GM23338 (cell line): Measurements from ENCODE around the gene C1orf198. TPM values are rescaled to one million over a fixed set of nuclear protein-coding genes. Genes with fewer than 3 reads are reported as not detected.

Source experiments
- ATAC-seq: fragments of 200-7000 bp; cut with Tn5 transposase; 3 replicates; pipeline ENCODE4 v1.9.1; 2020
- DNase-seq: peaks from one replicate; pipeline ENCODE4 v3.0.0-alpha.2; 2015; ENCODE audit warnings: low spot score
- H2AFZ ChIP-seq: fragments of 200-600 bp; sonication (generic); 2 replicates; pipeline ENCODE4 v1.8.0; 2016; ENCODE audit warnings: antibody characterized with exemption, mild to moderate bottlenecking, moderate library complexity
- H3F3A ChIP-seq: fragments of 200-600 bp; sonication (generic); replicated peaks from 2 replicates; pipeline ENCODE4 v1.8.0; 2017; ENCODE audit warnings: antibody characterized with exemption, mixed run types, low read depth
- H3K27ac ChIP-seq: fragments of 200-600 bp; sonication (generic); 2 replicates; pipeline ENCODE4 v1.6.1; 2016; ENCODE audit warnings: low read depth
- H3K27me3 ChIP-seq: fragments of 200-600 bp; sonication (generic); 2 replicates; pipeline ENCODE4 v1.8.0; 2016; ENCODE audit warnings: mild to moderate bottlenecking, mixed run types, moderate library complexity; ENCODE audit not compliant: insufficient read depth
- H3K36me3 ChIP-seq: fragments of 200-600 bp; sonication (generic); 2 replicates; pipeline ENCODE4 v1.8.0; 2016; ENCODE audit warnings: mild to moderate bottlenecking; ENCODE audit not compliant: insufficient read depth
- H3K4me1 ChIP-seq: fragments of 200-600 bp; sonication (generic); 2 replicates; pipeline ENCODE4 v1.8.0; 2016; ENCODE audit warnings: mild to moderate bottlenecking, moderate library complexity; ENCODE audit not compliant: insufficient read depth
- H3K4me2 ChIP-seq: fragments of 200-600 bp; sonication (generic); 2 replicates; pipeline ENCODE4 v1.7.1; 2017; ENCODE audit warnings: mixed run types
- H3K4me3 ChIP-seq: fragments of 200-600 bp; sonication (generic); 2 replicates; pipeline ENCODE4 v1.6.1; 2016; ENCODE audit warnings: mixed run types
- H3K79me2 ChIP-seq: fragments of 200-600 bp; sonication (generic); replicated peaks from 2 replicates; pipeline ENCODE4 v1.8.0; 2017; ENCODE audit warnings: mild to moderate bottlenecking; ENCODE audit not compliant: insufficient read depth
- H3K9me2 ChIP-seq: fragments of 200-600 bp; sonication (generic); 2 replicates; pipeline ENCODE4 v1.8.0; 2017; ENCODE audit not compliant: insufficient read depth
- H4K20me1 ChIP-seq: fragments of 200-600 bp; sonication (generic); replicated peaks from 2 replicates; pipeline ENCODE4 v1.8.0; 2017; ENCODE audit warnings: mild to moderate bottlenecking; ENCODE audit not compliant: insufficient read depth
- H3K27ac Mint-ChIP-seq: 2 replicates; pipeline ENCODE4 v1.8.0; 2020; ENCODE audit warnings: inconsistent platforms, mild to moderate bottlenecking, moderate library complexity, mixed read lengths
- H3K27me3 Mint-ChIP-seq: 3 replicates; pipeline ENCODE4 v1.8.0; 2022; ENCODE audit warnings: low read depth, mild to moderate bottlenecking, moderate library complexity, mixed read lengths, inconsistent platforms; ENCODE audit not compliant: insufficient read depth, poor library complexity
- H3K36me3 Mint-ChIP-seq: 3 replicates; pipeline ENCODE4 v1.8.0; 2021; ENCODE audit warnings: low read depth, mild to moderate bottlenecking, inconsistent platforms, moderate library complexity, mixed read lengths
- H3K4me1 Mint-ChIP-seq: 3 replicates; pipeline ENCODE4 v1.8.0; 2020; ENCODE audit warnings: mild to moderate bottlenecking, inconsistent platforms, mixed read lengths
- H3K4me3 Mint-ChIP-seq: 3 replicates; pipeline ENCODE4 v1.8.0; 2021; ENCODE audit warnings: moderate library complexity, mild to moderate bottlenecking, inconsistent platforms, mixed read lengths
- H3K9me3 Mint-ChIP-seq: 3 replicates; pipeline ENCODE4 v1.8.0; 2020; ENCODE audit warnings: moderate library complexity, mild to moderate bottlenecking, inconsistent platforms, mixed read lengths
- CREB1 ChIP-seq: fragments of 250-450 bp; sonication (Bioruptor Pico); IDR thresholded peaks from 2 replicates; pipeline ENCODE4 v1.5.0; 2020; ENCODE audit warnings: low read depth, mild to moderate bottlenecking, moderate library complexity
- CTCF ChIP-seq, 2 experiments: fragments of 200-600 bp in 1 of 2; sonication (generic) in 1 of 2; conservative IDR thresholded peaks; 2 replicates each; pipeline versions ENCODE4 v1.5.1 to v1.6.1; 2016 to 2017; ENCODE audit warnings: antibody characterized with exemption in 2 of 2, low read depth in 2 of 2, mild to moderate bottlenecking in 2 of 2, moderate library complexity in 1 of 2
- ETS1 ChIP-seq: IDR thresholded peaks from 2 replicates; pipeline ENCODE4 v1.6.1; 2016; ENCODE audit warnings: antibody characterized with exemption
- EZH2 ChIP-seq: fragments of 200-600 bp; sonication (generic); IDR thresholded peaks from one replicate; pipeline ENCODE4 v1.8.0; 2017; ENCODE audit warnings: antibody characterized with exemption, mild to moderate bottlenecking, low read depth; ENCODE audit not compliant: unreplicated experiment
- EZH2phosphoT487 ChIP-seq: fragments of 200-600 bp; sonication (generic); IDR thresholded peaks from one replicate; pipeline ENCODE4 v1.8.1; 2018; ENCODE audit warnings: antibody characterized with exemption; ENCODE audit not compliant: unreplicated experiment
- JUNB ChIP-seq: IDR thresholded peaks from one replicate; pipeline ENCODE4 v1.6.1; 2016; ENCODE audit warnings: antibody characterized with exemption; ENCODE audit not compliant: unreplicated experiment
- NANOG ChIP-seq: IDR thresholded peaks from 2 replicates; pipeline ENCODE4 v1.6.1; 2016; ENCODE audit warnings: antibody characterized with exemption, borderline replicate concordance
- REST ChIP-seq: IDR thresholded peaks from one replicate; pipeline ENCODE4 v1.6.1; 2018; ENCODE audit warnings: antibody characterized with exemption; ENCODE audit not compliant: unreplicated experiment
- STAT1 ChIP-seq: IDR thresholded peaks from one replicate; pipeline ENCODE4 v1.6.1; 2016; ENCODE audit warnings: antibody characterized with exemption; ENCODE audit not compliant: unreplicated experiment
- ZNF114 ChIP-seq: fragments of 250-450 bp; sonication (Bioruptor Pico); IDR thresholded peaks from 2 replicates; pipeline ENCODE4 v1.5.0; 2020; ENCODE audit warnings: mild to moderate bottlenecking, moderate library complexity
- ZNF331 ChIP-seq: fragments of 250-450 bp; sonication (Bioruptor Pico); IDR thresholded peaks from 2 replicates; pipeline ENCODE4 v1.5.0; 2020; ENCODE audit warnings: low read depth, mild to moderate bottlenecking, moderate library complexity
- polyA plus RNA-seq: library from polyadenylated mRNA; unstranded; fragments of >200 nt; fragmentation: Nextera tagmentation; extraction: Ambion mirVana; gene quantifications from 2 replicates; pipeline ENCODE4 v1.2.1, GENCODE V29; 2016
- total RNA-seq: library from RNA; depleted of rRNA; stranded (reverse); fragments of >200 nt; shearing (Covaris generic); gene quantifications from 2 replicates; pipeline ENCODE4 v1.2.3, GENCODE V29; 2014

The C1orf198 gene
- total and polyA plus RNA-seq, 2 experiments from 2014 or later, result 14.9 to 46.6 TPM

GRCh38 chr1:230807029-230807428 lies 61.3 kb downstream of the C1orf198 start:
- no peak overlapping the region for H3K4me3 Mint-ChIP-seq
- Histone ChIP-seq H3K27me3 (no peaks in the 10 kb centered on the region), H3K79me2 (no peaks in the 10 kb centered on the region), H3K9me2 (no peaks in the 10 kb centered on the region), H3K4me3 (no peak overlapping the region), H3K27ac (no peak overlapping the region), H4K20me1 (no peaks in the 10 kb centered on the region), H3K36me3 (no peaks in the 10 kb centered on the region), H3K4me2 (no peak overlapping the region), H3K4me1 (no peaks in the 10 kb centered on the region), H3F3A (no peaks in the 10 kb centered on the region), H2AFZ (no peak overlapping the region)
- H3K27ac Mint-ChIP-seq, result no peak overlapping the region
- H3K27me3 Mint-ChIP-seq, result peaks cover 3% of the 10 kb centered on the region
- TF ChIP-seq EZH2phosphoT487 (no peak), ETS1 (no peak), ZNF114 (CRISPR knock-in tag) (no peak), STAT1 (no peak), JUNB (no peak), NANOG (no peak), ZNF331 (CRISPR knock-in tag) (no peak)
- no peaks in the 10 kb centered on the region for H3K4me1 Mint-ChIP-seq
- DNase-seq (no peak), ATAC-seq (no peak)
- H3K36me3 Mint-ChIP-seq, result no peaks in the 10 kb centered on the region
- no peaks in the 10 kb centered on the region for H3K9me3 Mint-ChIP-seq

- no peak overlapping the region for H3K27ac Mint-ChIP-seq
- no peaks in the 10 kb centered on the region for H3K9me2 ChIP-seq
- no peaks in the 10 kb centered on the region for H3K9me3 Mint-ChIP-seq
- no peaks in the 10 kb centered on the region for H4K20me1 ChIP-seq
- H3F3A ChIP-seq, result no peaks in the 10 kb centered on the region
- ATAC-seq (no peak), DNase-seq (no peak)
- no peak overlapping the region for H3K4me3 ChIP-seq
- no peaks in the 10 kb centered on the region for H3K36me3 Mint-ChIP-seq
- no peak overlapping the region for H3K27ac ChIP-seq
- H3K4me2 ChIP-seq, result no peak overlapping the region
- H2AFZ ChIP-seq, result no peak overlapping the region
- H3K27me3 ChIP-seq, result no peaks in the 10 kb centered on the region
- H3K36me3 ChIP-seq, result no peaks in the 10 kb centered on the region
- no peak overlapping the region for H3K4me3 Mint-ChIP-seq
- TF ChIP-seq ZNF114 (CRISPR knock-in tag) (no peak), EZH2phosphoT487 (no peak), CREB1 (no peak), ZNF331 (CRISPR knock-in tag) (no peak), EZH2 (no peak), REST (no peak), CTCF (conservative IDR thresholded peaks at IDR 0.05; ENCODE audit: low read depth in 2 of 2) (no peak)
- no peaks in the 10 kb centered on the region for H3K4me1 ChIP-seq
- no peaks in the 10 kb centered on the region for H3K4me1 Mint-ChIP-seq
- peaks cover 3% of the 10 kb centered on the region for H3K27me3 Mint-ChIP-seq
- no peaks in the 10 kb centered on the region for H3K79me2 ChIP-seq
These were observed 61.8 kb downstream of the C1orf198 start for GRCh38 chr1:230806552-230806951.
